ENCODE measurements around the gene MEA1.
A peak's percentile ranks its signal among the peaks of the same experiment; 100 is the strongest.

Gene MEA1

DNA sequence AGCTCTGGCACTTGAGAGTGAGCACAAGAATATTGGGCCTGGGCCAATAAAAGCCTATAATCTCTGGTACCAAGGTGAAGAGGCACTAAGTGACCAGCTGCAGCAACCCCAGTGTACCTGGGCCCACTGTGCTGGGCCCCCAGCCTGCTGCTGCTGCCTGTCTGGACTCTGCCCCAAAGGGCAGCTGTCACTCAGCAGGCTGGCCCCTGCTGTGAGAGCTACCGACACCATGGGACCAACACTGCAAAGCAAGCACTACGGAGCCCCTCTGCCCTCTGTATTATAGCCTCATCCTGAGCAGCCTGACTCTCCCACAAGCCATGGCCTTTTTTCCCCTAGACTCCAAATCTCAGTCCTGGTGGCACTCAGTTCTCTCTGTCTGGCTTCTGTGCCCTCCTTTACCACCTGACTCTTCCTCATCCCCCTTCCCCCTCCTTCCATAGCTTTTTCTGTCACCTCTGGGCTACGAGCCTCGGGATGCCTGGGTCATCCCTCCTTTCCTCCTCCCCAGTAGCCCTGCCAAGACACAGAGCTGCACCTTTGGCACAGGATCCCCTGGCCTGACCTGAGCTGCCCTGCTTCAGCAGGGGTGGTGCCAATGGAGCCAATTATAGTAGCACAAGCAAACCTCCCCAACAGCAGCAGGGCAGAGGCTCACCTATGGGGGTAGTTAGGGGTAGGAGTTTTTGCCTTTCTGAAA, 21.9 kb upstream of the MEA1 start:
- in situ Hi-C loops (cut with HindIII; ENCODE audit: low pct_unique_long_range_greater_than_20kb, low sequenced_read_pairs): no loop called here

DNA sequence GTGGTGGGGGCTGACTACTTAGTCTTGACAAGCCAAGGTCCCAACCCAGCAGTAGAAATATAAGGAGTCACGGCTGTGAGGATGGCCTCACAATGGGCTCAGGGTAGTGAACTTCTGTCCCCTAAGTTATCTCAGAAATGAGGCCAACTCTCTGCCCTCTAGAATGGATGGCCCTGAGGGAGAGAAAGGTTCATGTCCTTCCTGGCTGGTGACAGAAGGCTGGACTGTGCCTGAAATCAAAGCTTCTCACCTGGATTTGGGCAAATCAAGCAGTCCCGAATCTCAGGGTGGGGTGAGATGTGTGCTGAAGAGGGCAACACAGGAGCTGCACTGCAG, 20.4 kb upstream of the MEA1 start:
- no peak for DNase-seq (ENCODE audit: low read depth in 1 of 2, low spot score in 1 of 2)
- in situ Hi-C loops (cut with HindIII; ENCODE audit: low pct_unique_long_range_greater_than_20kb, low sequenced_read_pairs): no loop called here
- TF ChIP-seq JUND (IDR thresholded peaks at IDR 0.05; ENCODE audit: low read depth): no peak

More for the DNA sequence above, 21.9 kb upstream of the MEA1 start:
- TF ChIP-seq JUND (IDR thresholded peaks at IDR 0.05; ENCODE audit: low read depth): no peak
- DNase-seq (ENCODE audit: low read depth in 1 of 2, low spot score in 1 of 2): no peak

DNA sequence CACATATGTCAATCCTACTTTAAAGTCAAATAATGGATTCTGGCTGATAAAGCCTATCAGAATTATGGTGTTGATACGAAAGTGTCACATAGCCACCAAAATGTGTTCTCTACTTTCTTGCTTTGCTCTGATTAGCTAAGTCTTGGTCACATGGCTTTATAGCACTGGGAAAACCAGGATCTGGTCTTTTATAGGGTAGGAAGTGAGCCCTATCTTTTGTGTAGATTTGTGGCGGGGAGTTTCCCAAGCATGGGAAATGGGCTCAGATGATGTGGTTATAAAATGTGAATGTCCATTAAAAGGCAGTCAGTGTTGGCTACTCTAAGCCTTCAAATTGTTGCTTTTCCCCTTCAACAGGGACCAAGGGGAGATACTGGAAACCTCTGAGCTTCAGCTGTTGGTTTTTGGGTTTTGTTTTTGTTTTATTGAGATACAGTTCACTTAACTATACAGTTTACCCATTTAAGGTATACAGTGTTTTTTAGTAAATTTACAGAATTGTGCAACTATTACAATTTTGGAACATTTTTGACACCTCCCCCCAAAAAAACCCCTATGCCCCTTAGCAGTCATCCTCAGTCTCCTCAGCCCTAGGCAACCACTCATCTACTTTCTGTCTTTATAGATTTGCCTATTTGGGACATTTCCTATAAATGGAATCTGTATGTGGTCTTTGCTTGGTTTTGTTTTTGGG, 19.9 kb upstream of the MEA1 start:
- in situ Hi-C loops (cut with HindIII; ENCODE audit: low pct_unique_long_range_greater_than_20kb, low sequenced_read_pairs): no loop called here
- TF ChIP-seq JUND (IDR thresholded peaks at IDR 0.05; ENCODE audit: low read depth): no peak
- DNase-seq (ENCODE audit: low read depth in 1 of 2, low spot score in 1 of 2): no peak

DNA sequence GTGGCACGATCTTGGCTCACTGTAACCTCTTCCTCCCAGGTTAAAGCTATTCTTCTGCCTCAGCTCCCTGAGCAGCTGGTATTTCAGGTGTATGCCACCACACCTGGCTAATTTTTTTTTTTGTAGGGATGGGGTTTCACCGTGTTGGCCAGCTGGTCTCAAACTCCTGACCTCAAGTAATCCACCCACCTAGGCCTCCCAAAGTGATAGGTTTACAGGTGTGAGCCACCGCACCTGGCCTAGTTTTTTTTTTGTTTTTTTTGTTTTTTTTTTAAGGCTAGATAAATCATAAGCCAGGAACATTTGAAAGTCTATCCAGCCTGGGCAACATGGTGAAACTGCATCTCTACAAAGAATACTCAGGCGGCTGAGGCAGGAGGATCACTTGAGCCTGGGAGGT, 18.6 kb upstream of the MEA1 start:
- TF ChIP-seq JUND (IDR thresholded peaks at IDR 0.05; ENCODE audit: low read depth): no peak

DNA sequence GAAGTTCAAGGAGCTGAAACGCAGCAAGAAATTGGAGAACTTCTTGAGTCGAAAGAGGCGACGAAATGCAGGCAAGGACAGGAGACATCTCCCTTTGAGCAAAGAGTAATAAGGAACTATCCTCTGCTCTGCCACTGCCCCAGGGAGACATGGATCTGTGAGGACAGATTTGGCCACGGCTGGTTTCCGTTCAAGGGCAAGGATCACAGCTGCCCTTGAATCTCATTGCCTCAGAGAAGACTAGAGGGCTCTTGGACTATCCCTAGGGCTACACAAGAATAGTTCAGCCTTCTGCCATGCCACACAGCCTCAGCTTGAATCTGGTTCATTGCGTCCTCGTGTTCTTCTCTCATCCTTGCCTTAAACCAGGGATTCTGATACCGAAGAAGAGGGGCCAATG, 15.4 kb upstream of the MEA1 start:
- in situ Hi-C loops (cut with HindIII; ENCODE audit: low pct_unique_long_range_greater_than_20kb, low sequenced_read_pairs): no loop called here
- TF ChIP-seq JUND (IDR thresholded peaks at IDR 0.05; ENCODE audit: low read depth): no peak
- no peak for DNase-seq (ENCODE audit: low read depth in 1 of 2, low spot score in 1 of 2)

More for the DNA sequence above, 18.6 kb upstream of the MEA1 start:
- DNase-seq (ENCODE audit: low read depth in 1 of 2, low spot score in 1 of 2): no peak
- in situ Hi-C loops (cut with HindIII; ENCODE audit: low pct_unique_long_range_greater_than_20kb, low sequenced_read_pairs): no loop called here

DNA sequence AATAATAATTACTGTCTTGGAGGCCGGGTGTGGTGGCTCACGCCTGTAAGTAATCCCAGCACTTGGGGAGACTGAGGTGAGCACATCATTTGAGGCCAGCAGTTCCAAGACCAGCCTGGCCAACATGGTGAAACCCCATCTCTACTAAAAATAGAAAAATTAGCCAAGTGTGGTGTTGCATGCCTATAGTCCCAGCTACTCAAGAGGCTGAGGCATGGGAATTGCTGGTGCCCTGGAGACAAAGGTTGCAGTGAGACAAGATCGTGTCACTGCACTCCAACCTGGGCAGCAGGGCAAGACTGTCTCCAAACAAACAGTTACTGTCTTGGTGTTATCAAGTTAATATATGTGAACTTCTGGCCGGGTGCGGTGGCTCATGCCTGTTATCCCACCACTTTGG, 12.6 kb upstream of the MEA1 start:
- in situ Hi-C loops (cut with HindIII; ENCODE audit: low pct_unique_long_range_greater_than_20kb, low sequenced_read_pairs): no loop called here

DNA sequence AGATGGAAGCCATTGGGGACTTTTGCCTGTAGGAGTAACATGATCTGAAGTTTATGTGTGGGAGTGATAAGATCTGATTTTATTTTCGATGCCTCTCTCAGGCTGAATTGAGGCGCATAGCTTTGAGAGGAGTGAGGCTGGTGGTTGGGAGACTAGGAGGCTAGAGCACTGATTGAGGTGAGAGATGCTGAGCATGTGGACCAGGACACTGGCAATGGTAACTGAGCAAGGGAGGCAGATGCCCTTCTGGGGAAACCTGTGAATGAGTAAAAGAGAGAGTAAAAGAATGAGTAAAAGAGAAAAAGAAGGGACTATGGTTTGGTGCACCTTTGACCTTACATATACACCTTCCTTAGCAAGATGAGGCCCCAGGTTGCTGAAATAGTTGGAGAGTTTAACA, 10.7 kb upstream of the MEA1 start:
- no peak for TF ChIP-seq JUND (IDR thresholded peaks at IDR 0.05; ENCODE audit: low read depth)
- in situ Hi-C loops (cut with HindIII; ENCODE audit: low pct_unique_long_range_greater_than_20kb, low sequenced_read_pairs): no loop called here
- DNase-seq (ENCODE audit: low read depth in 1 of 2, low spot score in 1 of 2): no peak

More for the DNA sequence above, 12.6 kb upstream of the MEA1 start:
- no peak for TF ChIP-seq JUND (IDR thresholded peaks at IDR 0.05; ENCODE audit: low read depth)
- no peak for DNase-seq (ENCODE audit: low read depth in 1 of 2, low spot score in 1 of 2)

DNA sequence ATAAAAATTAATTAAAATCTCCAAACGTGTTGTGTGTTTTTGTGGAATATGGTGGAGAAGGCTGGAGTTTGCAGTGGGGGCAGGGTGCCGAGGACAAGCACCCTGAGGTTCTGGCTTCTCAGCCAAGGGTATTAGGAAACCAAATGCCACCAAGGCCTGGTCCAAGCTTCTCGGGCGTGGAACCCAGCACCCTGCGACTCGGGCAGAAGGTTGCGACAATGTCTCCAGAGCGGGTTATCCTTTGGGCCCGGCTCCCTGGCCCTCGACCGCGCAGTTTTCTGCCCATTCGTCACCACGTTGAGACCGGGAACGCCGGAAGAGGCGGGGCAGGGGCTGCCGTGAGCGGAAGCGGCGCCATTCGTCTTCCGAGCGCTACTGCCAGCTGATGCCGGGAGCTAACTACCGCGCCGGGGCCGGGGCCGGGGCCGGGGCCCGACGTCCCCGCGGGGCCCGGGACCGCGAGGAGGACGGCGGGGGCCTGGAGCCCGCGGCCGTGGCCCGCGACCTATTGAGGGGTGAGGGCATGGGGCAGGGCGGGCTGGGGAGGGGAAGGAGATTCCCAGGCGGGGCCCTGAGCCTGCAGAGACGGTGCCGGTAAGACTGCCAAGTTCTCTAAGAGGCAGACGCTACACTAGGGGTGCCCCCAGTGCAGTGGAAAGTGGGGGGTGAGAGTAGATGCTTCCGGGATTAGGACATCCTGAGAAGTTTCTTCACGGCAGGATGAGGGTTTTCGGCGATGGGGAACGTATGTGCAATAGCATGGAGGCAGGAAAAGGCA, 7.7 kb upstream of the MEA1 start, which contains the start of gene RRP36:
TSS of gene RRP36 (plus strand) at position 354 of the 778 bp plus-strand sequence. CDS start at position 386, 32 bp downstream.
- peak; percentile 75 to 84 for DNase-seq (ENCODE audit: low read depth in 1 of 2, low spot score in 1 of 2)

DNA sequence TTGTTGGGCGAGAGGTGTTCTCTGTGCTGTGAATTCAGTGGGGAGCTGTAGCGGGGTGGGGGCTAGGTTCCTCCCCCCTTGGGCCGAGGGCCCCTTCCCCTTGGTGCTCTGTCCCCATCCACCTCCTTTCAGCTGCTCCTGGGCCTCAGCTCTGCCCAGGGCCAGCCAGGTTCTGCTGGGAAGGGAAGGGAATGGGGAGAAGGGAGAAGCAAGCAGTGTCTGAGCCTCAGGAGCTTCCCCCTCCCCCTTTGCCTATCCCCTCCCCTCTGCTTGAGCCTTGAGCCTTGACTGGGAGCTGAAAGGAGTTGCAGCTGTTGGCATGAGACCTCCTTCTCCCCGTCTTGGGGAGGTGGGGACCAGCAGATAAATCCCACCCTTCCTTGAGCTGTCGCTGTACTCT, 7.1 kb upstream of the MEA1 start:
- in situ Hi-C loops (cut with HindIII; ENCODE audit: low pct_unique_long_range_greater_than_20kb, low sequenced_read_pairs): no loop called here
- no peak for TF ChIP-seq JUND (IDR thresholded peaks at IDR 0.05; ENCODE audit: low read depth)
- DNase-seq (ENCODE audit: low read depth in 1 of 2, low spot score in 1 of 2): no peak

More for the DNA sequence above, 7.7 kb upstream of the MEA1 start, which contains the start of gene RRP36:
- in situ Hi-C loops (cut with HindIII; ENCODE audit: low pct_unique_long_range_greater_than_20kb, low sequenced_read_pairs): no loop called here
- no peak for TF ChIP-seq JUND (IDR thresholded peaks at IDR 0.05; ENCODE audit: low read depth)

DNA sequence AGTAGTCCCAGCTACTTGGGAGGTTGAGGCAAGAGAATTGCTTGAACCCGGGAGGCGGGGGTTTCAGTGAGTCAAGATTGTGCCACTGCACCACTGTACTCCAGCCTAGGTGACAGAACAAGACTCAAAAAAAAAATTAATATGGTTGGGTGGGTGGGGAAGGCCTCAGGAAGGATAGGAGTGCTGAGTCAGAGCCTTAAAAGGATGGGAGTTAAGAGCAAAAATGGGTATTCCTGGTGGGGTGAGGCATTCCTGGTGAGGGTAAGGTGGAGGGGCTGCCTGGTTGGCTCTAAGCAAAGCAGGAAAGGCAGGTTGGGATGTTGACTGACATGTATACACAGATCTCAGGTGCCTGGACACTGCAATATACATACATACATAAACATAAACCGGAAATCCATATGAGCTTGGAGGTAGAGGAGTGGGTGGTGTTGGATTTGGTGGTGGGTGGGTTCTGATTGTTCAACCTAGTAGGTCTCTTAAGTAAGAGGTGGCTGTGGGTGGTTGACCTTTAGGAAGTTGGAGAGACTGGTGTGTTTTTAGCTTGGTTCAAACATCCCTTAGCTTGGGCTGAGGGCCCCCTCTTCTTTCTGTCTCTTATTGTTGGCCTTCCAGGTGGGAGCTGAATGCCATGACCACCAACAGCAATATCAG, 6.4 kb upstream of the MEA1 start:
- DNase-seq (ENCODE audit: low read depth in 1 of 2, low spot score in 1 of 2): no peak
- no peak for TF ChIP-seq JUND (IDR thresholded peaks at IDR 0.05; ENCODE audit: low read depth)
- in situ Hi-C loops (cut with HindIII; ENCODE audit: low pct_unique_long_range_greater_than_20kb, low sequenced_read_pairs): no loop called here

DNA sequence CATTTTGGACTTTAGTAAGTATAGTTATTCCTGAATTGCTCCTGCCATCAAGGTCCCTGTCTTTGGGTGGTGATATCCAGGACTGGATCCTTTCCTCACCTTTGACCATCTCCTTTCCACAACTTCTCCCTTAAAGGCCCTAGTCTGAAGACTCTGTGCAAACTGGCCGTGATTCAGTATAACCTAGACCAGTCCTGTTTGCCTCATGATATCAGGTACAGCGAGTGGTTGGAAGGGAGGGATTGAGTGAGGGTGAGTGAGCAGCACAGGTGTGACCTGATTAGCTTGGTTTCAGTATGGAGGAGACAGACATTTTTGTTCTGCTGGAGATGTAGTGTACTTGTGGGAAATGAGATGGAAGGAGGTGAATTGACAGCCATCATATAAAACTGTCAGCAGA, 5.4 kb upstream of the MEA1 start:
- TF ChIP-seq JUND (IDR thresholded peaks at IDR 0.05; ENCODE audit: low read depth): no peak
- in situ Hi-C loops (cut with HindIII; ENCODE audit: low pct_unique_long_range_greater_than_20kb, low sequenced_read_pairs): no loop called here
- DNase-seq (ENCODE audit: low read depth in 1 of 2, low spot score in 1 of 2): no peak

DNA sequence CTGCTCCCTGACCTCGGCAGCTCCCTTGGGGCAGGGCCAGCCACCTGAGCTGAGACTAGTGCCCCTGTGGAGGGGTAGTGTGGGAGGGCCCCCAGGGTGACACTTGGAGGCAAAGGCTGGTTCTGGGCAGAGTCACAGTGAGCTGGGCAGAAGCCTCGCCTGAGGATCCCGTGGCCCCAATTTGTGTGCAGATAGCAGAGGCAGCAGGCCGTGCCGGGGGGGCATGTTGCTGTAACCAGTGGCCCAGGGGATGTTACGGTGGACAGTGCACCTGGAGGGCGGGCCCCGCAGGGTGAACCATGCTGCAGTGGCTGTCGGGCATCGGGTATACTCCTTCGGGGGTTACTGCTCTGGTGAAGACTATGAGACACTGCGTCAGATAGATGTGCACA, 3.2 kb upstream of the MEA1 start:
- no peak for TF ChIP-seq JUND (IDR thresholded peaks at IDR 0.05; ENCODE audit: low read depth)
- in situ Hi-C loops (cut with HindIII; ENCODE audit: low pct_unique_long_range_greater_than_20kb, low sequenced_read_pairs): no loop called here
- no peak for DNase-seq (ENCODE audit: low read depth in 1 of 2, low spot score in 1 of 2)
